SJSA1 (cell line): Measurements from ENCODE around the gene CCDC154. TPM values are rescaled to one million over a fixed set of nuclear protein-coding genes. Genes with fewer than 3 reads are reported as not detected.

Source experiments
- DNase-seq, 2 experiments: peaks; one replicate each; pipeline ENCODE4 v3.0.0-alpha.2; 2015 to 2020; ENCODE audit warnings: low spot score in 2 of 2, low read depth in 1 of 2
- H3K27ac ChIP-seq: fragments of 250-450 bp; sonication (Bioruptor Pico); 2 replicates; pipeline ENCODE4 v1.5.1; 2020; ENCODE audit warnings: mild to moderate bottlenecking, moderate library complexity
- H3K27me3 ChIP-seq: fragments of 250-450 bp; sonication (Bioruptor Pico); replicated peaks from 2 replicates; pipeline ENCODE4 v1.5.1; 2020; ENCODE audit warnings: mild to moderate bottlenecking, moderate library complexity
- H3K36me3 ChIP-seq: fragments of 250-450 bp; sonication (Bioruptor Pico); 2 replicates; pipeline ENCODE4 v1.5.1; 2020; ENCODE audit warnings: mild to moderate bottlenecking
- H3K4me1 ChIP-seq: fragments of 250-450 bp; sonication (Bioruptor Pico); replicated peaks from 2 replicates; pipeline ENCODE4 v1.6.1; 2021; ENCODE audit warnings: mild to moderate bottlenecking
- H3K4me3 ChIP-seq: fragments of 250-450 bp; sonication (Bioruptor Pico); 2 replicates; pipeline ENCODE4 v1.5.1; 2020; ENCODE audit warnings: mild to moderate bottlenecking
- H3K9me3 ChIP-seq: fragments of 250-450 bp; sonication (Bioruptor Pico); replicated peaks from 2 replicates; pipeline ENCODE4 v1.5.1; 2020; ENCODE audit warnings: mild to moderate bottlenecking
- total RNA-seq: library from RNA; depleted of rRNA; stranded (reverse); fragments of >200 nt; shearing (Covaris generic); gene quantifications from 2 replicates; pipeline ENCODE4 v1.2.3, GENCODE V29; 2014

Gene CCDC154
- total RNA-seq, 1 experiment from 2014 or later, result not detected

- Histone ChIP-seq H3K36me3 (peaks cover 13% of the 10 kb centered on the region), H3K27me3 (no peaks in the 10 kb centered on the region), H3K4me1 (peaks cover 8% of the 10 kb centered on the region), H3K4me3 (no peak overlapping the region), H3K27ac (no peak overlapping the region), H3K9me3 (peaks cover 5% of the 10 kb centered on the region; the same call in 1 of the 2 replicates)
- no peak for DNase-seq
These were observed 20.3 kb downstream of the CCDC154 start for GRCh38 chr16:1424028-1424427.

GRCh38 chr16:1422076-1422475 is 22.3 kb downstream of the CCDC154 start:
- H3K4me3 ChIP-seq, result no peak overlapping the region
- peaks cover 5% of the 10 kb centered on the region; the same call in 1 of the 2 replicates for H3K9me3 ChIP-seq
- H3K27ac ChIP-seq, result no peak overlapping the region
- peaks cover 8% of the 10 kb centered on the region for H3K4me1 ChIP-seq
- H3K36me3 ChIP-seq, result peaks cover 23% of the 10 kb centered on the region
- no peaks in the 10 kb centered on the region for H3K27me3 ChIP-seq
- DNase-seq, result no peak

GRCh38 chr16:1420111-1420539 is 24.2 kb downstream of the CCDC154 start:
- H3K27ac ChIP-seq, result peak overlapping the region; percentile 44
- H3K4me1 ChIP-seq, result peaks cover 8% of the 10 kb centered on the region
- DNase-seq, result no peak
- no peaks in the 10 kb centered on the region for H3K27me3 ChIP-seq
- peaks cover 23% of the 10 kb centered on the region for H3K36me3 ChIP-seq
- H3K9me3 ChIP-seq, result peaks cover 5% of the 10 kb centered on the region; the same call in 1 of the 2 replicates
- H3K4me3 ChIP-seq, result peak overlapping the region; percentile 89

DNA sequence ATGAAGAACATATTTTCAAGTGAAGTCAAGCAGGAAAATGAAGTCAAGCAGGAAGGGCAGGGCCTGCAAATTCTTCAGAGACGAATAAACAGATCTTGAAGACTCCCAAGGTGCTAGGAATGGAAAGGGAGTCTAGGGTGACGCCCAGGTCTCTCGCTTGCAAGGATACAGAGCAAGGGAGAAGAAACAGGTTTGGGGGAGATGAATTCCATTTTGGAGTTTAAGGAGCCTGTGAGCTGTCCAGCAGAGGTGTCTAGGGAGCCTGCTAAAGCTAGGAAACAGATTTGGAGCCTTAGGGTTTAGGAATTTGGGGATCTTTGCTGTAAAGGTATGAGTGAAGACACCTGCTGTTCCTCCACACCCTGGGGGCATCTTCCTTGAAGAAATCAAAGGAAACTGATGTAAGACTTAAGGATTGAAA is 27.8 kb downstream of the CCDC154 start:
- Histone ChIP-seq H3K9me3 (0 out of 2 replicates have a peak, but pooled peaks cover 3% of the 10 kb centered on the region), H3K4me1 (peaks cover 17% of the 10 kb centered on the region), H3K36me3 (peaks cover 28% of the 10 kb centered on the region), H3K27ac (no peak overlapping the region), H3K27me3 (no peaks in the 10 kb centered on the region), H3K4me3 (no peak overlapping the region)
- DNase-seq, result no peak

DNA sequence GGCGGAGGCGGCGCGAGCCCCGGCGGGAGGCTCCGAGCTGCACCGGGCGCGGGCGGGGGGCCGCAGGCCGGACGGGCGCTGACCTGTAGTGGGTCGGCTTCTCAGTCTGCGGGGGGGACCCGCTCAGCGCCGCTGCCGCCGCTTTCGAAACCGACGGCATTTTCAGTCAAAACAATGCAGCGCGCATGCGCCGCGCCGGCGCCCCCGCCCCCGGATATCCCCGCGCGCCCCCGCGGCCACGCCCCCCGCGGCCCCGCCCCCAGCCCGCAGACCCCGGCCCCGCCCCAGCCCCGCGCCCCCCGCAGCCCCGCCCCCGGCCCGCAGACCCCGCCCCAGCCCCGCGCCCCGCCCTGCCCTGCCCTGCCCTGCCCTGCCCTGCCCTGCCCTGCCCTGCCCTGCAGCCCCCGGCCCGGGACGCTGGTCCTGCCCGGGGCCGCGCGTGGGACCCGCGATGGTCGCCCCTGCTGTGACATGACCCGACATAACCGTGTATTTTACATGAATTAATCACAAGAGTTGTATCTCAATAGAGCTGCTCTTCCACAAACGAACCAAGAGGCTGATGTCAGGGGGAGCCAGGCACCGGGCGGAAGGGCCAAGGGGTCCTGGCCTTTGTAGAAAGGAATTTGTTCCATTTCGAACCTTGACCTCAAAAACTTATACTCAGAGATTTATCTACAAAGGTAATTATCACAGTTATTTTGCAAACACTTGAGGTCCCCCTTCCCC is 29.7 kb downstream of the CCDC154 start, which contains the start of gene UNKL:
Gene UNKL (minus strand): TSS at position 173 of the 729 bp plus-strand sequence. CDS start 13 bp downstream, at position 160.
- H3K4me1 ChIP-seq, result peaks cover 14% of the 10 kb centered on the region
- H3K27me3 ChIP-seq, result no peaks in the 10 kb centered on the region
- no peak within 1 kb of the TSS for H3K27ac ChIP-seq
- peak; percentile 18 to 79 for DNase-seq
- 0 out of 2 replicates have a peak, but pooled peaks cover 3% of the 10 kb centered on the region for H3K9me3 ChIP-seq
- peaks cover 20% of the 10 kb centered on the region for H3K36me3 ChIP-seq
- peak within 1 kb of the TSS; percentile 84 for H3K4me3 ChIP-seq

DNA sequence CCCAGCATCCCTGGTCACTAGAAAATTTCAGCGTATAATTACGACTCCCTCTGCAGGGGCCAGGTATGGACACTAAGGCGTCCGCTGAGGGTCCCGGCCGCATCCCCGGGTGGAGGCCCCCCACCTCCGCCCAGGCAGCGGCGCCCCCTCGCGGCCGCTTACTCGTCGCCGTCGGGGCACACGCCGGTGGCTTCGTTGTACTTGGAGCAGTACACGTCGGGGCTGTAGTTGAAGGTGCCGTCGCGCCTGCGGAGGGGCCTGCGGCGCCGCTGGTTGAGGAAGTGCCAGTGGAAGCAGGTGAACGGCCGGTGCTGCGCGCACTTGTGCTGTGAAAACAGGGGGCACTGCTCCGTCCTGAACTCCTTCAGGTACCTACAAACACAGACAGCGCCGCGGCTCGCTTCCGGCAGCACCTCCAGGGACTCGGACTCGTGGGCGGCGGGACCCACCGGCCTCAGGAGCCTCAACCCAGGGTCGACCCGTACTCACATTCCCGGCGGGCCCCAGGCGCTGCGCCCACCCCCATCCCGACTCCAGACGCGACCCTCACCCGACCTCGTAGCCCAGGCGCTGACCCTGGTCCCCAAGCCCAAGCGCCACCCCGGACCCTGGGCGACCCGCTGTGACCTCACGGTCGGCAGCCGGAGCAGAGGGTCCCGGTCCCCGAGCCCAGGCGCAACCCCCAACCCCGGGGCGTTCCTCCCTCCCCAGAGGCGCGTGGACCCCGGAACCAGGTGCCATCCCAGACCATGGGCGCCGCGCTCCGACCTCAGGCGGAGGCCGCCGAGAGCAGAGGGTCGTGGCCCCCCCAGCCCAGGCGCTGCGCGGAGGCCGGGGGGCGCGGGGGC is 30.4 kb downstream of the CCDC154 start:
- no peaks in the 10 kb centered on the region for H3K27me3 ChIP-seq
- DNase-seq, result peak in 1 of 2 experiments; percentile 53
- peak overlapping the region; percentile 84 for H3K4me3 ChIP-seq
- peaks cover 15% of the 10 kb centered on the region for H3K36me3 ChIP-seq
- peaks cover 10% of the 10 kb centered on the region for H3K4me1 ChIP-seq
- 0 out of 2 replicates have a peak, but pooled peaks cover 3% of the 10 kb centered on the region for H3K9me3 ChIP-seq
- no peak overlapping the region for H3K27ac ChIP-seq

- Histone ChIP-seq H3K27me3 (no peaks in the 10 kb centered on the region), H3K4me3 (no peak overlapping the region), H3K27ac (no peak overlapping the region), H3K9me3 (0 out of 2 replicates have a peak, but pooled peaks cover 3% of the 10 kb centered on the region), H3K4me1 (peaks cover 14% of the 10 kb centered on the region), H3K36me3 (peaks cover 7% of the 10 kb centered on the region)
- no peak for DNase-seq
These were observed 31.5 kb downstream of the CCDC154 start for GRCh38 chr16:1412847-1413246.

DNA sequence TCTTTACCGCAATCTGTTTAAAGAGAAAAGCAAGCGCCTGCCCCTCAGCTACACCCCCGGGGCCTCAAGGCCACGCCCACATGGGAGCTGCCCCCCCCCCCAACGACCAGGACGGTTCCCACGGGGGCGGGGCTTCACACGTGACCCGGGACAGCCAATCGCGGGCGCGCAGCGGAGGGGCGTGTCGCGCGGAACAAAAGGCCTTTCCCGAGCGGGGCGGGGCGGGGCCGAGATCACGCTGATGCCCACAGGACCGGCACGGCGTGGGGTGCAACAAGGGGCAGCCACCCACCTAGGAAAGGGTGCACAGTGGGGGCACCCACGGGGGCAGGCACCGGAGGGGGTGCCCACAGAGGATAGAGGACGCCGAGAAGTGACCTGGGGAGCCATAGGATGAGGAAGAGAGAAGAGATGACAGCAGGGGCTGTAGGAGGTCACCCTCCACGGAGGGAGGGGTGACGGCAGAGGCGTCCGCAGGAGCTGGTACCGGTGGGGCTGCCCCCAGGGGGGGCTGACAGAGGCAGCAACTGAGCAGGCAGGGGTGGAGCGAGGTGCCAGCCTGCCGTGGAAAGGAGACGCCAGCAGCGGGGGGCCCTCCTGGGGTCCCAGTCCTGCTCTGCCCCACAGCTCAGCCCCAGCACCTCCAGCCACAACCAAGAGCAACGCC is 36.1 kb downstream of the CCDC154 start:
- Histone ChIP-seq H3K4me3 (peak overlapping the region; percentile 37), H3K4me1 (peaks cover 4% of the 10 kb centered on the region), H3K27me3 (no peaks in the 10 kb centered on the region), H3K27ac (no peak overlapping the region), H3K9me3 (no peaks in the 10 kb centered on the region), H3K36me3 (no peaks in the 10 kb centered on the region; the same call in 1 of the 2 replicates)
- peak; percentile 94 to 95 for DNase-seq

DNA sequence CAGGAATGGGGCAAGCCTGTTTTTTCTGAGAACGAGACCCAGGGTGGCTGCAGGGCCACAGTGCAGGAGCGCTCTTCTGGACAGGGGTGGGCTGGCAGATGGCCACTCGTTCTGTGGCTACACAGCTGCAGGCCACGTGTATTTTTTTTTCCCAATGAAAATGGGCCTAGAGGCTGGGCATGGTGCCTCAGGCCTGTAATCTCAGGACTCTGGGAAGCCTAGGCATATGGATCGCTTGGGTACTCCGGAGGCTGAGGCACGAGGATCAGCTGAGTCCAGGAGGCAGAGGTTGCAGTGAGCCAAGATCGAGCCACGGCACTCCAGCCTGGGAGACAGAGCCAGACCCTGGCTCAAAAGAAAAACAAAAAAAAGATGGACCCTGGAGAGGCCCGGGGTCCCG is 36.6 kb downstream of the CCDC154 start:
- Histone ChIP-seq H3K9me3 (no peaks in the 10 kb centered on the region), H3K27ac (no peak overlapping the region), H3K4me3 (peak overlapping the region; percentile 37), H3K4me1 (peaks cover 4% of the 10 kb centered on the region), H3K36me3 (no peaks in the 10 kb centered on the region; the same call in 1 of the 2 replicates), H3K27me3 (no peaks in the 10 kb centered on the region)
- DNase-seq, result no peak

GRCh38 chr16:1403733-1404132 is 40.6 kb downstream of the CCDC154 start:
- no peak overlapping the region for H3K4me3 ChIP-seq
- H3K4me1 ChIP-seq, result peaks cover 4% of the 10 kb centered on the region
- no peak for DNase-seq

DNA sequence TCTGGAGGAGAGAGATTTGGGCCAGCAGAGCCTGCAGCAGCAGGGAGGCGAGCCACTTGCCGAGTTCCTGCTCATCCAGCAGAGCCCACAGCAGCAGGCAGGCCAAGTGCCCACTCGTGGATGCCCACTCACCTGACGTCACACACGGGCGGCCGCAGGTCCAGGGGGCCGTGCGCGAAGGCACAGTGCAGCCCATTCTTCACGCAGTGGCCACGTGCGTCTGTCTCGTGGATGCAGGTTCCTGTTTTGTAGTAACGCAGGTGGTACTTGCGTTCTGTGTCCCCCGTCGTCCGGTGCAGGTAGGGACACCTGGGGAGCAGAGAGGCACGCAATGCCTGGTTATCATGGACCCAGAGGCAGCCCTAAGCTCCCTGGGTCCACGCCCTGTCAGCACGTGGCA is 41.3 kb downstream of the CCDC154 start:
- no peak for DNase-seq
- H3K27me3 ChIP-seq, result no peaks in the 10 kb centered on the region
- H3K36me3 ChIP-seq, result no peaks in the 10 kb centered on the region
- no peaks in the 10 kb centered on the region for H3K4me1 ChIP-seq
- H3K27ac ChIP-seq, result no peak overlapping the region
- H3K9me3 ChIP-seq, result no peaks in the 10 kb centered on the region
- no peak overlapping the region for H3K4me3 ChIP-seq

More at GRCh38 chr16:1403733-1404132, 40.6 kb downstream of the CCDC154 start:
- H3K27me3 ChIP-seq, result no peaks in the 10 kb centered on the region
- H3K9me3 ChIP-seq, result no peaks in the 10 kb centered on the region
- H3K27ac ChIP-seq, result no peak overlapping the region
- H3K36me3 ChIP-seq, result no peaks in the 10 kb centered on the region

- H3K36me3 ChIP-seq, result no peaks in the 10 kb centered on the region
These were observed 42.6 kb downstream of the CCDC154 start for GRCh38 chr16:1401758-1402154.

DNA sequence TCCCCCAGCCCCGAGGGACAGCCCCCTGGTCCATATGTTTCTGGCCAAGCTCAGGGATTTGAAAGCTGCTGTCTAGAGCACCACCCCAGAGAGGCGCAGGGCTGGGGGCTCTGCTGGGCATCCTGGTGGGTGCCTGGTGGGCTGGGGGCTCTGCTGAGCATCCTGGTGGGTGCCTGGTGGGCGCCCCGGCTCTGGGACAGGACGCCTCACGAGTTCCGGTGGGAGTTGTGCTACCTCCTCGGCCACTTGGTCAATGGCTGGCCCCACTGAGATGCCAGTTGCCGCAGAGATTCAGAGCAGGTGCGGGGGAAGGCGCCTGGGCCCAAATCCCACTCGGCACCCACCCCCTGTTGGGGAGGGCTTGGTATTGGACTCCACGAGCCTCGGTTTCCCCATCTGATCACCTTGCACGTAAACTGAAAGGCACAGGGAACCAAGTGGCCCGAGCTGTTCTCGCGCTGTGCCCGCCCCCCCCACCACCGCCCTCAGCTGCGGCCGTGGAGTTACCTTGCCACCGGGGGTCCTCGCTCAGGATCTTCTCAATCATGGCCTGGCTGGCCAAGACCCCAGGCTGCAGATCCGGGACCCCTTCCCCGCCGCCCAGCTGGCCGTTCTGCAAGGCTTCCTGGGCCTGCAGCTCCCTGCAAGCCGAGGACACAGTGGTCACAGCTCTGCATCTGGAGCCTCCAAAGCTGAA is 43.1 kb downstream of the CCDC154 start:
- no peak for DNase-seq
- no peak overlapping the region for H3K4me3 ChIP-seq
- H3K36me3 ChIP-seq, result no peaks in the 10 kb centered on the region
- H3K27ac ChIP-seq, result no peak overlapping the region
- no peaks in the 10 kb centered on the region for H3K9me3 ChIP-seq
- H3K27me3 ChIP-seq, result no peaks in the 10 kb centered on the region
- no peaks in the 10 kb centered on the region for H3K4me1 ChIP-seq

More at GRCh38 chr16:1401758-1402154, 42.6 kb downstream of the CCDC154 start:
- H3K4me3 ChIP-seq, result no peak overlapping the region
- H3K9me3 ChIP-seq, result no peaks in the 10 kb centered on the region
- DNase-seq, result no peak
- no peaks in the 10 kb centered on the region for H3K27me3 ChIP-seq
- H3K27ac ChIP-seq, result no peak overlapping the region
- no peaks in the 10 kb centered on the region for H3K4me1 ChIP-seq
